Epithelial cell of proximal tubule (primary cell): ENCODE data around the gene GEMIN7. TPM values are rescaled to one million over a fixed set of nuclear protein-coding genes. Genes with fewer than 3 reads are reported as not detected.

Experiments used
- DNase-seq: peaks from one replicate; pipeline ENCODE4 v3.0.0-alpha.2; 2011; ENCODE audit warnings: low read depth
- H3K4me3 ChIP-seq: 2 replicates; pipeline ENCODE4 v1.5.1; 2011; ENCODE audit warnings: low read depth, mild to moderate bottlenecking, low read length
- CTCF ChIP-seq: conservative IDR thresholded peaks from 2 replicates; pipeline ENCODE4 v1.5.1; 2012; ENCODE audit warnings: low read depth, mild to moderate bottlenecking, low read length
- total RNA-seq: library from RNA; depleted of rRNA; stranded (reverse); fragments of >200 nt; gene quantifications from 2 replicates; pipeline ENCODE4 v1.2.3, GENCODE V29; 2015

The GEMIN7 gene
- total RNA-seq, 1 donor from 2014 or later: 38.2 TPM

- TF ChIP-seq CTCF: no peak
- no peak for DNase-seq
- H3K4me3 ChIP-seq: no peak overlapping the region
Measured at GRCh38 chr19:45050036-45050435, 29.0 kb upstream of the GEMIN7 start.

GRCh38 chr19:45051929-45052579 lies 27.0 kb upstream of the GEMIN7 start:
- no peak for TF ChIP-seq CTCF
- DNase-seq: no peak

DNA sequence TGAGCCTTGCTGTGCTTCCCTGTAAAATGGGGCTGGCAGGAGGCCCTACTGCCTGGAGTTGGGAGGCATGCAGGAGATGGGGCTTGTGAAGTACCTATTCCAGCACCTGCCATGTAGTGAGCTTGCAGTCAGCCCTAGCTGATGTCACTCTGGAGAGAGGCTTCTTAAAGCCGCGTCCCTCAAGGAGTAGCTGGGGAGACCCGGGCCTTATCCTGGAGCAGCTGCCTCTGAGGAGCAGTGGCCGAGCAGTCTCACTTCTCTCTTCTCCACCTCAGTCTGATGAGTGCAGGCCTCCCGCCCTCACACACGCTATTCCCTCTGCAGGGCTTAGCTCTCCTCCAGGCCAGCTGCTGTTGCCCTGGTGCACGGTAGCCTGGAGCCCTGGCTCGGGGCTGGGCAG lies 22.2 kb upstream of the GEMIN7 start:
- TF ChIP-seq CTCF: no peak
- no peak for DNase-seq
- no peak overlapping the region for H3K4me3 ChIP-seq

More at GRCh38 chr19:45051929-45052579, 27.0 kb upstream of the GEMIN7 start:
- H3K4me3 ChIP-seq: no peak overlapping the region

GRCh38 chr19:45057444-45057843 lies 21.6 kb upstream of the GEMIN7 start:
- no peak overlapping the region for H3K4me3 ChIP-seq
- no peak for TF ChIP-seq CTCF
- no peak for DNase-seq

GRCh38 chr19:45058622-45059159 lies 20.4 kb upstream of the GEMIN7 start:
- TF ChIP-seq CTCF: no peak
- DNase-seq: no peak
- H3K4me3 ChIP-seq: no peak overlapping the region

DNA sequence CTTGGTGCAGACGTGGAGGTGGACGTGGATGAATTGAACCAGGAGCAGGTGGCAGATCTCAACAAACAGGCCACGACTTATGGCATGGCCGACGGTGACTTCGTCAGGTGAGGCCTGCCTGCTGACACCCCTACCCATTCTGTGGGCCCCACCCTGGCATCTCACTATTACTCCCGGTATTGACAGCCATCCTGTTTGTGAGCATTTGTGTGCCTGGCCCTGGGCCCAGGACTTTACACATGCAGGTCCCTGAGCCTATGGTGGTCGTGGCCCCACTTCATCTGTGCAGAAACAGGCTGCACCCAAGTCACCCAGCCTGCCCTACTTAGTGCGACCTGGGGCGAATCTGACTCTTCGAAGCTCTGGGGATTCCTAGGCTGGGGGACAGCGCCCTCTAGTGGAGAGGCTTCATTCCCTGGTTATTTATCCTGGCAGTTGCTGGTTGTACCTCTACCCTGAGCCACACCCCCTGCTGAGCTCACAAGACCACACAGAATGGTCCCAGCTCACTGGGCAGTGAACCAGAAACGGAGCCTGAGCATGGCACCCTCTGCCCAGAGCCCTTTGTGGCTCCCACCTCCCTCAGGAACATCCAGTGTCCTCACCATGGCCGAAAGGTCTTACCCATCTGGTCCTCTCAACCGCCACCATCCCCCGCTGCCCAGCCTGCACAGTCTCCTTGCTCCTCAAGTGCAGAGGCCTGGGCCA lies 19.6 kb upstream of the GEMIN7 start:
- peak; percentile 94 for TF ChIP-seq CTCF
- DNase-seq: no peak
- no peak overlapping the region for H3K4me3 ChIP-seq
